Esophagus squamous epithelium (tissue), 5 donors: Measurements from ENCODE around the gene MOK. TPM values are rescaled to one million over a fixed set of nuclear protein-coding genes. Genes with fewer than 3 reads are reported as not detected.

Experiments used
- DNase-seq: peaks from one replicate; lab custom pipeline; 2025; lab: John Stamatoyannopoulos, UW
- H3K27ac ChIP-seq, 4 donors: fragments of 200-600 bp; sonication (generic); one replicate each; pipeline ENCODE4 v1.5.1; 2016 to 2019; ENCODE audit warnings: mild to moderate bottlenecking in 1 of 4
- H3K27me3 ChIP-seq, 4 donors: fragments of 200-600 bp; sonication (generic); 1 replicate in 3 of 4; 2 replicates in 1 of 4; pipeline versions ENCODE4 v1.5.1 to v1.6.0; 2017 to 2021; ENCODE audit warnings: antibody characterized with exemption in 1 of 4
- H3K36me3 ChIP-seq, 3 donors: fragments of 200-600 bp; sonication (generic); one replicate each; pipeline ENCODE4 v1.5.1; 2016 to 2019
- H3K4me1 ChIP-seq, 3 donors: fragments of 200-600 bp; sonication (generic); one replicate each; pipeline ENCODE4 v1.5.1; 2017 to 2019
- H3K4me3 ChIP-seq, 4 donors: fragments of 200-600 bp; sonication (generic); 1 replicate in 3 of 4; 2 replicates in 1 of 4; pipeline ENCODE4 v1.5.1; 2016 to 2019; ENCODE audit warnings: mild to moderate bottlenecking in 2 of 4, moderate library complexity in 1 of 4
- H3K9me3 ChIP-seq, 3 donors: fragments of 200-600 bp; sonication (generic); one replicate each; pipeline ENCODE4 v1.5.1; 2016 to 2019
- POLR2A ChIP-seq, 4 donors: fragments of 450-650 bp; IDR thresholded peaks; one replicate each; pipeline ENCODE4 v1.6.1; 2017; ENCODE audit warnings: antibody characterized with exemption in 4 of 4, mild to moderate bottlenecking in 4 of 4, moderate library complexity in 3 of 4
- WGBS, 2 donors: methylation state at CpG; one replicate each; pipeline ENCODE4 v1.1.5; 2018; 5-methylcytosine and 5-hydroxymethylcytosine counted together
- intact Hi-C: fragments of 100-400 bp; cut with DNase I; formaldehyde crosslinking; loops from one replicate; pipeline ENCODE4 v1.15.0; 2022
- total RNA-seq, 4 donors: library from RNA; depleted of rRNA; stranded (reverse); fragments of >200 nt; gene quantifications; one replicate each; pipeline ENCODE4 v1.1.0, GENCODE V29; 2016
- TF ChIP-seq, protein P1 (sequence below), 6 experiments: fragments of 450-650 bp in 4 of 6; fragments of 200-600 bp in 2 of 6; sonication (generic) in 2 of 6; IDR thresholded peaks; one replicate each; pipeline ENCODE4 v1.5.1; 2016 to 2019; ENCODE audit warnings: antibody characterized with exemption in 6 of 6, mild to moderate bottlenecking in 4 of 6, moderate library complexity in 4 of 6
- donor health status: DM: yes; HTN: yes; CAD: no.

MOK gene
- total RNA-seq, 4 donors from 2014 or later: 6.2 to 8.3 (median 6.4) TPM

DNA sequence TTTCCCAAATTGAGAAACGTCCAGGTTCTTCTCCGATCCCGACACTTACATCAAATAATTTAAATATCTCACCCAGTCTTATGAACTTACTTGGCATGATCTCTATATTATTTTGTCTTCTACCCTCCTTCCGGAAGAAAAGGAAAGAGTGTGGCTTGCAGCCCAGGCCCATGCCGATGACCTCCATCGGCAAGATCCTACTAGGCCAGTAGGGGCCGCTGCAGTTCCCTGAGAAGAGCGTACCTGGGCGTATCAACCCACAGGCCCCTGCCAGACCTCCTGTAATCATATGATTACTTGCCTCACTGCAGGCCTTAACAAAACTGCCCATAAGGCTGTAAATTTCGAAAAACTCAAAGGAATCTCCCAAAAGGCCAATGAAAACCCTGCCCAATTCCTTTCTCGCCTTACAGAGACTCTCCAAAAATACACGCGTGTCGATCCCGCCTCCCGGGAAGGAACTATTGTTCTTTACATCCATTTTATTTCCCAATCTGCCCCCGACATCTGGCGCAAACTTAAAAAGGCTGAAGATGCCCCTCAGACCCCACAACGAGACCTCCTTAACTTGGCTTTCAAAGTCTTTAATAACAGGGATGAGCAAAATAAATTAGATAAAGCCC lies 69.6 kb downstream of the MOK start:
- no peak for DNase-seq
- Histone ChIP-seq H3K4me1 (peaks cover 0 to 10% (median 0%) of the 10 kb centered on the region in 3 donors), H3K4me3 (peak overlapping the region in 1 of 4 donors; percentile 37), H3K9me3 (no peaks in the 10 kb centered on the region), H3K27me3 (no peaks in the 10 kb centered on the region), H3K27ac (no peak overlapping the region), H3K36me3 (peaks cover 0 to 15% (median 0%) of the 10 kb centered on the region in 3 donors)
- WGBS, 2 donors: 41 to 50% methylated on average over 15 to 19 of the region's 19 CpGs
- TF ChIP-seq POLR2A (IDR thresholded peaks at IDR 0.05): no peak
- TF ChIP-seq, protein P1, sequence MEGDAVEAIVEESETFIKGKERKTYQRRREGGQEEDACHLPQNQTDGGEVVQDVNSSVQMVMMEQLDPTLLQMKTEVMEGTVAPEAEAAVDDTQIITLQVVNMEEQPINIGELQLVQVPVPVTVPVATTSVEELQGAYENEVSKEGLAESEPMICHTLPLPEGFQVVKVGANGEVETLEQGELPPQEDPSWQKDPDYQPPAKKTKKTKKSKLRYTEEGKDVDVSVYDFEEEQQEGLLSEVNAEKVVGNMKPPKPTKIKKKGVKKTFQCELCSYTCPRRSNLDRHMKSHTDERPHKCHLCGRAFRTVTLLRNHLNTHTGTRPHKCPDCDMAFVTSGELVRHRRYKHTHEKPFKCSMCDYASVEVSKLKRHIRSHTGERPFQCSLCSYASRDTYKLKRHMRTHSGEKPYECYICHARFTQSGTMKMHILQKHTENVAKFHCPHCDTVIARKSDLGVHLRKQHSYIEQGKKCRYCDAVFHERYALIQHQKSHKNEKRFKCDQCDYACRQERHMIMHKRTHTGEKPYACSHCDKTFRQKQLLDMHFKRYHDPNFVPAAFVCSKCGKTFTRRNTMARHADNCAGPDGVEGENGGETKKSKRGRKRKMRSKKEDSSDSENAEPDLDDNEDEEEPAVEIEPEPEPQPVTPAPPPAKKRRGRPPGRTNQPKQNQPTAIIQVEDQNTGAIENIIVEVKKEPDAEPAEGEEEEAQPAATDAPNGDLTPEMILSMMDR (IDR thresholded peaks at IDR 0.05): peak; percentile 52 to 89 (median 86)
- intact Hi-C loops: loop anchor here (5.0 kb wide), 1 partner anchor 77 kb away; no protein-coding TSS in a partner anchor

DNA sequence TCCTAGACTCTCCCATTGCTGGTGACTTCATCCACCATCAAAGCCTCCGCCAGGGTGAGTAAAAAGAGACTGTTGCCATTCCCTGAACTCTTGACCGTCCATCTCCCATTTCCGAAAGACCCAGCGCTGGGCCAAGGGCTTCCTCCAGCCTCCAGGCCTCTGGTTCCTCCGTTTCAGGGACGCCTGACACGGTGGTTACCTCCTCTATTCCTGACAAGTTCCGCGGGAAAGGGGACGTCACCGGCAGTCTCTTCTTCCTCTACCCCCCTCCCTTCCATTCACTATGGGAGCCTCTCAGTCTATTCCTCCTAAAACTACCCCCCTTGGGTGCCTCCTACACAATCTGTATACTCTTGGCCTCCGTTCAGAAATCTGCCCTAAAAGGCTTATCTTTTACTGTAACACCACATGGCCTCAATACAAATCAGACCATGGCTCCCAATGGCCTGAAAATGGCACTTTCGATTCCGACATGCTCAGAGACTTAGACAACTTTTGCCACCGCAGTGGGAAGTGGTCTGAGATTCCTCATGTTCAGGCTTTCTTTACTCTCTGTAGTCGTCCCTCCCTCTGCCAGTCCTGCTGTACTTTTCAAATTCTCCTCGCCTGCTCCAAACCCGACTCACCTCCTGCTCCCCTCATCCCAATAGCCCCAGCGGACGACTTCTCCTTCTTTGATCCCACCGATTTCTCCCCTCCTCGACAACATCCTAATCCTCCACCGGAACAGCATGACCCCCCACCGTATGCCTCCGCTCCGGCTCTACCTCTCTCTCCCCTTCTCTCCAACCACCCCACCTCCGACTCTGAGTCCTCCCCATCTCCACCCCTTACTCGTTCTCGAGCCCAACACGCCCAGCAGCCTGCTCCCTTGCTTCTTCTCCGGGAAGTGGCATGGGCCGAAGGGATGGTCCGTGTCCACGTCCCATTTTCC lies 70.4 kb downstream of the MOK start:
- DNase-seq: no peak
- Histone ChIP-seq H3K27ac (no peak overlapping the region), H3K9me3 (no peaks in the 10 kb centered on the region), H3K4me1 (peaks cover 0 to 10% (median 0%) of the 10 kb centered on the region in 3 donors), H3K36me3 (peaks cover 0 to 15% (median 0%) of the 10 kb centered on the region in 3 donors), H3K27me3 (no peaks in the 10 kb centered on the region), H3K4me3 (peak overlapping the region in 1 of 4 donors; percentile 37)
- TF ChIP-seq POLR2A (IDR thresholded peaks at IDR 0.05): no peak
- TF ChIP-seq, protein P1 (IDR thresholded peaks at IDR 0.05): no peak
- intact Hi-C loops: loop anchor here (5.0 kb wide), 1 partner anchor 78 kb away; no protein-coding TSS in a partner anchor
- WGBS, 2 donors: 63 to 71% methylated on average over 34 of the region's 34 CpGs

DNA sequence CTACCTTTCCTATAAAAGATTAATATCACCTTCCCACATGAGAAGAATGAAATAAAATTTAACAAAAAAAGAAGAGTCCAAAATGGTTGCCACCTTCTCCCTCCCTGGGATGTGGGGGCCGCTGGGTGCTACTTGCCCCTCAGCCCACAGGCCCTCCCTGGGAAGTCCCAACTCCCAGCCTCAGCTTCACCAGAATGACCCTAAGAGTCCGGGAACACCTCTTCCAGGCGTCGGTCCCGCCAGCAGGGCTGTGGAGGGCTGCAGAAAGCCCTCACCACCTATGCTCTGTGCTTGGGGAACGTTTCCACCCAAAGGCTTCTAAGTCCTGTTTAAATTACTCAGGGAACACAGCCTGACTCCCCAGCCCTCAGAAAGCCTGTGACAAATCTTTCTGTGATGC lies 71.9 kb downstream of the MOK start:
- H3K4me3 ChIP-seq: no peak overlapping the region
- no peaks in the 10 kb centered on the region for H3K9me3 ChIP-seq
- intact Hi-C loops: no loop called here
- H3K27me3 ChIP-seq: no peaks in the 10 kb centered on the region
- TF ChIP-seq, protein P1 (IDR thresholded peaks at IDR 0.05): no peak
- no peak for TF ChIP-seq POLR2A (IDR thresholded peaks at IDR 0.05)
- DNase-seq: no peak
- peaks cover 0 to 10% (median 0%) of the 10 kb centered on the region in 3 donors for H3K4me1 ChIP-seq
- WGBS, 2 donors: 85 to 86% methylated on average over 4 of the region's 6 CpGs
- no peak overlapping the region for H3K27ac ChIP-seq
- peaks cover 0 to 15% (median 0%) of the 10 kb centered on the region in 3 donors for H3K36me3 ChIP-seq

DNA sequence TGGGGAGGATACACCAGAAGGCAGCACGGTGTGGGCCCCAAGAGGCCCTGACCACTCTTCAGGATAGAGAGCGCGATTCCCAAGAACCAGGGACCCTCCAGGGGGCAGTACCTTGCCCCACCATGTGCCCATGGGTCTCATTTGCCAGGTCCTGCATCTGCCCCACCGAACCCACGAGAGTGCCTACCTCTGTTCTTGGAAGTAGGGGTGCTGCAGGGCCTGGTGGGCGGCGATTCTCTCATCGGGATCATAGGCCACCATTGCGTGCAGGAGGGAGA lies 72.7 kb downstream of the MOK start:
- no peak for TF ChIP-seq POLR2A (IDR thresholded peaks at IDR 0.05)
- TF ChIP-seq, protein P1 (IDR thresholded peaks at IDR 0.05): no peak
- H3K9me3 ChIP-seq: no peaks in the 10 kb centered on the region
- no peak for DNase-seq
- H3K4me3 ChIP-seq: no peak overlapping the region
- H3K4me1 ChIP-seq: peaks cover 0 to 10% (median 0%) of the 10 kb centered on the region in 3 donors
- intact Hi-C loops: no loop called here
- H3K36me3 ChIP-seq: peaks cover 0 to 15% (median 0%) of the 10 kb centered on the region in 3 donors
- H3K27me3 ChIP-seq: no peaks in the 10 kb centered on the region
- H3K27ac ChIP-seq: no peak overlapping the region
- 92% methylated on average over 5 of the region's 9 CpGs; no CpG with 5 or more reads in 1 of the 2 donors for WGBS, 2 donors
